GM12873 (cell line): ENCODE results near the gene ANO2.

Source experiments
- CTCF ChIP-seq: IDR thresholded peaks from 2 replicates; pipeline ENCODE4 v1.5.1; 2012; ENCODE audit warnings: low read depth, mild to moderate bottlenecking, moderate library complexity, low read length, control low read depth; ENCODE audit not compliant: insufficient read depth; ENCODE audit errors: missing control alignments

ANO2 gene

GRCh38 chr12:5533368-5533767, 411.7 kb downstream of the ANO2 start:
- TF ChIP-seq CTCF, result no peak

GRCh38 chr12:5525783-5526367, 419.2 kb downstream of the ANO2 start:
- no peak for TF ChIP-seq CTCF

- TF ChIP-seq CTCF, result no peak
Observed at GRCh38 chr12:5524769-5525436, 420.2 kb downstream of the ANO2 start.

GRCh38 chr12:5524116-5524768, 420.8 kb downstream of the ANO2 start:
- no peak for TF ChIP-seq CTCF

- TF ChIP-seq CTCF, result no peak
Observed at GRCh38 chr12:5523396-5524115, 421.5 kb downstream of the ANO2 start.

- TF ChIP-seq CTCF, result no peak
Observed at GRCh38 chr12:5522432-5523335, 422.4 kb downstream of the ANO2 start.
